GM12872 (cell line): Measurements from ENCODE around the gene DSCAML1.

Source experiments
- TF ChIP-seq, protein P1 (sequence below): IDR thresholded peaks from 3 replicates; pipeline ENCODE4 v1.5.1; 2011; ENCODE audit warnings: low read depth, mild to moderate bottlenecking, low read length, moderate library complexity; ENCODE audit not compliant: insufficient read depth

The DSCAML1 gene

DNA sequence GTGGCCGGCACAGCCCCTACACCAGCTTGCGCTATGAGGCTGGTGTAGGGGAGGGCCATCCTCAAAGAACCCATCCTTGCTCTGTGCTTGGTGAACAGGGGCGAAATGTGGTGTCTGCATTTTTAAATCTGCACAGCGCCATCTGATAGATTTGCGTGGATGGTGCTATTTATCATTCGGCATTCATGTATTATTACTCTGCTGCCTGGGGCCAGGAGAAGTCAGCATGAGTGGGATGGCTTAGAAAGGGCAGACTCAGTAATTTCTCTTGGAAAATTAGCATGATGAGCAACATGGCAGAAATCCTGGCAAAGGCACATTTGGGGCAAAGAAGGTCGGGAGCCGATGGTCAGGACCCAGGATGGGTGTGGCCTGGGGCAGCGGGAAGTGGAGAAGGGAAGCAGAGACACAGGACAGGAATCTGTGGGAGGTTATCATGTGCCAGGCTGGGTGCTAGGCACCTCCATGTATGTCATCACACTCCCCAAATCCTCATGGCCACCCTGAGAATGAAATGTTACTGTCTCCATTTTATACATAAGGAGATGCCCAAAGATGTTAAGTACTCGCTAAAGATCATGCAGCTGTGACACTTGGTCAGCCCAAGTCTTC, 320.4 kb downstream of the DSCAML1 start:
- TF ChIP-seq, protein P1, sequence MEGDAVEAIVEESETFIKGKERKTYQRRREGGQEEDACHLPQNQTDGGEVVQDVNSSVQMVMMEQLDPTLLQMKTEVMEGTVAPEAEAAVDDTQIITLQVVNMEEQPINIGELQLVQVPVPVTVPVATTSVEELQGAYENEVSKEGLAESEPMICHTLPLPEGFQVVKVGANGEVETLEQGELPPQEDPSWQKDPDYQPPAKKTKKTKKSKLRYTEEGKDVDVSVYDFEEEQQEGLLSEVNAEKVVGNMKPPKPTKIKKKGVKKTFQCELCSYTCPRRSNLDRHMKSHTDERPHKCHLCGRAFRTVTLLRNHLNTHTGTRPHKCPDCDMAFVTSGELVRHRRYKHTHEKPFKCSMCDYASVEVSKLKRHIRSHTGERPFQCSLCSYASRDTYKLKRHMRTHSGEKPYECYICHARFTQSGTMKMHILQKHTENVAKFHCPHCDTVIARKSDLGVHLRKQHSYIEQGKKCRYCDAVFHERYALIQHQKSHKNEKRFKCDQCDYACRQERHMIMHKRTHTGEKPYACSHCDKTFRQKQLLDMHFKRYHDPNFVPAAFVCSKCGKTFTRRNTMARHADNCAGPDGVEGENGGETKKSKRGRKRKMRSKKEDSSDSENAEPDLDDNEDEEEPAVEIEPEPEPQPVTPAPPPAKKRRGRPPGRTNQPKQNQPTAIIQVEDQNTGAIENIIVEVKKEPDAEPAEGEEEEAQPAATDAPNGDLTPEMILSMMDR, result no peak

- TF ChIP-seq, protein P1, result no peak
These were observed 321.1 kb downstream of the DSCAML1 start for GRCh38 chr11:117475716-117476530.

GRCh38 chr11:117473481-117474091, 323.4 kb downstream of the DSCAML1 start:
- TF ChIP-seq, protein P1, result no peak

DNA sequence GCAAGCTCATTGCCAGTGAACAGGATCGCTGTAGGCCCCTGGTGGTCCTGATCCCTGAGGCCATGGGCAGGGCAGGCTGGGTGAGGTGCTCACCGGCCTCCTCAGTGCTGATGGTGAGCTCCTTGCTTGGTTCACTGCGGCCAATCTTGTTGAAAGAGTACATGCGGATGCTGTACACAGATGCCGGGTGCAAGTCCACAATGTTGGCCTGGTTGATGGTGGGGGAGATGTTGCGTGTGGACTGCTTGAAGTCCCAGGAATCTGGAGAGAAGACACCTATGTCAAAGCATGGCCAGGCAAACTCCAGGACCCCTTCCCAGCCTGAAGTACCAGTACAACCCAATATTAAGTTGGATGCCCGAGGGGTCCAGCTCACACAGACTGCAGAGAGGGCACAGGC, 325.2 kb downstream of the DSCAML1 start:
- TF ChIP-seq, protein P1, result no peak

- TF ChIP-seq, protein P1, result no peak
These were observed 326.4 kb downstream of the DSCAML1 start for GRCh38 chr11:117470576-117470975.

DNA sequence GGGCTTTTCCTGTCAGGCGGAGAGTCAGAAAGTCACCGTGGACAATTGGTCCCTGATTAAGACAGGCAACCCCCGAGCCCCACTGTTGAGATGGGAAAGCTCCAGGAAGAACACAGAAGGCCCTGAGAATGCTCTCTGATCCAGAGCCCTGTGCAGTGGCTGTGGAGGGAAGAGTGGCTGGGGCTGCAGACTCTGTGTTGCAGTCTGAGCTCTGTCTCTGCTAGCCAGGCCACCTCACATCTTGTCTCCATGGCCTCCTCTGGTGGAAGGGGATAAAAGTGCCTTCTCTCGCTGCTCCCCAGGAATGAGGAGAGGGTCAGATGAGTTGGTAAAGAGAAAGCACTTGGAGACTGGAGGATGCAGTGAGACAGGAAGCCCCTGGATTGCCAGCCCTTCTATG, 328.1 kb downstream of the DSCAML1 start:
- TF ChIP-seq, protein P1, result 0 out of 3 replicates have a peak, but pooled peaks have one; percentile 21

GRCh38 chr11:117467770-117468169, 329.2 kb downstream of the DSCAML1 start:
- TF ChIP-seq, protein P1, result no peak
